Measurements from ENCODE around the gene PIGK.

GRCh38 chr1:77133731-77134358 lies 85.4 kb downstream of the PIGK start:
- no peak for TF ChIP-seq POLR2AphosphoS5 (IDR thresholded peaks at IDR 0.05; ENCODE audit: insufficient read depth, low read depth, low read length)
- TF ChIP-seq POLR2A (IDR thresholded peaks at IDR 0.05; ENCODE audit: low read depth, low read length) = no peak
- no peak for TF ChIP-seq CTCF (IDR thresholded peaks at IDR 0.05; ENCODE audit: extremely low read depth in 1 of 2, insufficient read depth in 1 of 2, low read depth in 1 of 2, low read length in 2 of 2)
- TF ChIP-seq MAX (IDR thresholded peaks at IDR 0.05; ENCODE audit: insufficient read depth, insufficient read length) = no peak
- TF ChIP-seq EZH2 (IDR thresholded peaks at IDR 0.05; ENCODE audit: borderline replicate concordance, low read depth, low read length, severe bottlenecking) = no peak
- no peak for TF ChIP-seq GATA2 (IDR thresholded peaks at IDR 0.05; ENCODE audit: insufficient read depth, insufficient read length, low read depth, low read length)
- no peak for TF ChIP-seq MYC (IDR thresholded peaks at IDR 0.05; ENCODE audit: low read depth, low read length)
- no peak for TF ChIP-seq FOS (IDR thresholded peaks at IDR 0.05; ENCODE audit: borderline replicate concordance, insufficient read depth, low read length)
- no peak for TF ChIP-seq JUN (IDR thresholded peaks at IDR 0.05; ENCODE audit: borderline replicate concordance, insufficient read depth, insufficient read length, low read depth)

All from endothelial cell of umbilical vein (primary cell).